Measurements from ENCODE around the gene PLCB1.

The PLCB1 gene

DNA sequence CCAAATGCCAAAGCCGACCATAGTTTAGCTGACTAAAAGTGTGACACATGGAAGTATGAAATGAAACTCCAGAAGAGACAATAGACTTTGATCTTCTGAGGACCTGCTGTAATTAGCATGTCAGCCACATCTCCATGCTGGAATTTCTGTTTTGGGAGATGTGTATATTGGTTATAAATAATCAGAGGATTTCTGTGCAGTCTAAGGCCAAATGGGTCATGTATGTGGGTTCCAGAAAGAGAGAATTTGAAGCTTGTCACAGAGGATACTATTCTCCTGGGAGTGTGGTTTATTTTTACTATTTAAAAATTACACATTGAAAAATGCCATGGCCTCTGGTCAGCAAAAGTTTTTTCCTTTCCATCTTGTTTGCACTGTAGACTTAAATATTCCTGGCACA is 531.4 kb downstream of the PLCB1 start:
- Histone ChIP-seq H3K27me3 (ENCODE audit: control insufficient read depth, low read length) (no peaks in the 10 kb centered on the region), H3K79me2 (ENCODE audit: control insufficient read depth, low read length) (no peaks in the 10 kb centered on the region), H3K4me3 (ENCODE audit: low read length) (no peak overlapping the region), H3K27ac (ENCODE audit: low read depth, low read length) (no peak overlapping the region), H3K9me2 (replicated peaks; ENCODE audit: control insufficient read depth, low read length) (no peaks in the 10 kb centered on the region), H3K9me3 (ENCODE audit: control insufficient read depth, insufficient read depth, low read length) (no peaks in the 10 kb centered on the region), H3K4me1 (ENCODE audit: control insufficient read depth, low read length) (no peaks in the 10 kb centered on the region), H4K20me1 (ENCODE audit: control insufficient read depth, insufficient read depth, low read depth, low read length) (no peaks in the 10 kb centered on the region), H3K36me3 (ENCODE audit: control insufficient read depth, low read length) (no peaks in the 10 kb centered on the region), H3F3A (ENCODE audit: control insufficient read depth, insufficient read depth) (no peaks in the 10 kb centered on the region), H3K4me2 (ENCODE audit: low read length) (no peak overlapping the region)
- no peak for TF ChIP-seq EZH2phosphoT487 (IDR thresholded peaks at IDR 0.05; ENCODE audit: borderline replicate concordance, low read length)
- TF ChIP-seq, protein P1, sequence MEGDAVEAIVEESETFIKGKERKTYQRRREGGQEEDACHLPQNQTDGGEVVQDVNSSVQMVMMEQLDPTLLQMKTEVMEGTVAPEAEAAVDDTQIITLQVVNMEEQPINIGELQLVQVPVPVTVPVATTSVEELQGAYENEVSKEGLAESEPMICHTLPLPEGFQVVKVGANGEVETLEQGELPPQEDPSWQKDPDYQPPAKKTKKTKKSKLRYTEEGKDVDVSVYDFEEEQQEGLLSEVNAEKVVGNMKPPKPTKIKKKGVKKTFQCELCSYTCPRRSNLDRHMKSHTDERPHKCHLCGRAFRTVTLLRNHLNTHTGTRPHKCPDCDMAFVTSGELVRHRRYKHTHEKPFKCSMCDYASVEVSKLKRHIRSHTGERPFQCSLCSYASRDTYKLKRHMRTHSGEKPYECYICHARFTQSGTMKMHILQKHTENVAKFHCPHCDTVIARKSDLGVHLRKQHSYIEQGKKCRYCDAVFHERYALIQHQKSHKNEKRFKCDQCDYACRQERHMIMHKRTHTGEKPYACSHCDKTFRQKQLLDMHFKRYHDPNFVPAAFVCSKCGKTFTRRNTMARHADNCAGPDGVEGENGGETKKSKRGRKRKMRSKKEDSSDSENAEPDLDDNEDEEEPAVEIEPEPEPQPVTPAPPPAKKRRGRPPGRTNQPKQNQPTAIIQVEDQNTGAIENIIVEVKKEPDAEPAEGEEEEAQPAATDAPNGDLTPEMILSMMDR (IDR thresholded peaks at IDR 0.05; ENCODE audit: low read depth, low read length, poor library complexity, severe bottlenecking): no peak

DNA sequence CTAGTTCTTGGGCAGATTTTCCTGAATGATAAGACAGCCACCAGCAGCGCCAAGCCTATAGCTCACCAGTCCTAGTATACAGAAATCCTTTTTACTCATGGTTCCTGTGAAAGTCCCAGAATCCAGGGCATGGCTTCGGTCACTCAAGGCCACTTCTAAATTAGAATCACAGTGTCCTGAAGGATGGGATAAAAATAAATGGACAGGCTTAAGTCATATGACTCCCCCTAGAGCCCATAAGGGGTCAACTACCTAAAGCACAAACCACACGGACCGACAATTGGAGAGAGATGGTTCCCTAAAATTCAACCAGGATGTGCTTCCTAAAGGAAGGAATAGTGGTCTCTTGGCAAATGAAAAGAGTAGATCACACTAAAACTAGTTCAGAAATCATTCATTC is 532.7 kb downstream of the PLCB1 start:
- H3K79me2 ChIP-seq (ENCODE audit: control insufficient read depth, low read length): no peaks in the 10 kb centered on the region
- H3K27ac ChIP-seq (ENCODE audit: low read depth, low read length): no peak overlapping the region
- H3K4me3 ChIP-seq (ENCODE audit: low read length): no peak overlapping the region
- H3K27me3 ChIP-seq (ENCODE audit: control insufficient read depth, low read length): no peaks in the 10 kb centered on the region
- H3K4me2 ChIP-seq (ENCODE audit: low read length): no peak overlapping the region
- TF ChIP-seq EZH2phosphoT487 (IDR thresholded peaks at IDR 0.05; ENCODE audit: borderline replicate concordance, low read length): no peak
- TF ChIP-seq, protein P1 (IDR thresholded peaks at IDR 0.05; ENCODE audit: low read depth, low read length, poor library complexity, severe bottlenecking): peak; percentile 16
- no peaks in the 10 kb centered on the region for H3K9me3 ChIP-seq (ENCODE audit: control insufficient read depth, insufficient read depth, low read length)
- H3K36me3 ChIP-seq (ENCODE audit: control insufficient read depth, low read length): no peaks in the 10 kb centered on the region
- no peaks in the 10 kb centered on the region for H4K20me1 ChIP-seq (ENCODE audit: control insufficient read depth, insufficient read depth, low read depth, low read length)
- H3K9me2 ChIP-seq (replicated peaks; ENCODE audit: control insufficient read depth, low read length): no peaks in the 10 kb centered on the region
- no peaks in the 10 kb centered on the region for H3F3A ChIP-seq (ENCODE audit: control insufficient read depth, insufficient read depth)
- H3K4me1 ChIP-seq (ENCODE audit: control insufficient read depth, low read length): no peaks in the 10 kb centered on the region

DNA sequence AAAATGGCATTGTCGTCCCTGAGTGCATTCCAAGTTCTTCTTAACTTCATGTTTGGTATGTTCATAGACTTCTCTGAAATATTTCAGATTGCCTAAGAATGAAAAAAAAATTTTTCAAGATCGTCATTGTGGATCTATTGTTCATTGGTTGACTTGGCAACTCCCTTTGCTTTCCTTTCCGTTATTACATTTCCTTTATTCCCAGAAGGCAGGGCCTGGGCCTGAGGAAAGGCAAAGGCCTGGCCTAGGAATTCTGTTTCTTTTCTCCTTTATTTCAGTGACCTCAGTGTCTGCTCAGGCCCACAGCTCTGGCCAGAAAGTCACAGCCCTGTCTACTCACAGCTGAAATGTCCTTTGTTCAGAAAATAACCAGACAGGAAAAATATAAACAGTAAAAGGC is 535.2 kb downstream of the PLCB1 start:
- no peaks in the 10 kb centered on the region for H3K79me2 ChIP-seq (ENCODE audit: control insufficient read depth, low read length)
- TF ChIP-seq EZH2phosphoT487 (IDR thresholded peaks at IDR 0.05; ENCODE audit: borderline replicate concordance, low read length): no peak
- TF ChIP-seq, protein P1 (IDR thresholded peaks at IDR 0.05; ENCODE audit: low read depth, low read length, poor library complexity, severe bottlenecking): no peak
- H3K9me2 ChIP-seq (replicated peaks; ENCODE audit: control insufficient read depth, low read length): no peaks in the 10 kb centered on the region
- H3K4me2 ChIP-seq (ENCODE audit: low read length): no peak overlapping the region
- no peak overlapping the region for H3K27ac ChIP-seq (ENCODE audit: low read depth, low read length)
- no peaks in the 10 kb centered on the region for H3K36me3 ChIP-seq (ENCODE audit: control insufficient read depth, low read length)
- H4K20me1 ChIP-seq (ENCODE audit: control insufficient read depth, insufficient read depth, low read depth, low read length): no peaks in the 10 kb centered on the region
- no peaks in the 10 kb centered on the region for H3K27me3 ChIP-seq (ENCODE audit: control insufficient read depth, low read length)
- no peak overlapping the region for H3K4me3 ChIP-seq (ENCODE audit: low read length)
- no peaks in the 10 kb centered on the region for H3K4me1 ChIP-seq (ENCODE audit: control insufficient read depth, low read length)
- no peaks in the 10 kb centered on the region for H3F3A ChIP-seq (ENCODE audit: control insufficient read depth, insufficient read depth)
- H3K9me3 ChIP-seq (ENCODE audit: control insufficient read depth, insufficient read depth, low read length): no peaks in the 10 kb centered on the region
